DOHH2 (cell line): ENCODE measurements around the gene B4GALNT4.

Experiments used
- EZH2phosphoT487 ChIP-seq: fragments of 200-600 bp; sonication (generic); IDR thresholded peaks from 2 replicates; pipeline ENCODE4 v1.6.1; 2017; ENCODE audit warnings: borderline replicate concordance, mild to moderate bottlenecking, antibody characterized with exemption, low read length, moderate library complexity, mixed read lengths
- TF ChIP-seq, protein P1 (sequence below): fragments of 200-600 bp; sonication (generic); IDR thresholded peaks from one replicate; pipeline ENCODE4 v1.5.1; 2014; ENCODE audit warnings: antibody characterized with exemption, mild to moderate bottlenecking, low read depth, low read length; ENCODE audit not compliant: poor library complexity, severe bottlenecking

DNA sequence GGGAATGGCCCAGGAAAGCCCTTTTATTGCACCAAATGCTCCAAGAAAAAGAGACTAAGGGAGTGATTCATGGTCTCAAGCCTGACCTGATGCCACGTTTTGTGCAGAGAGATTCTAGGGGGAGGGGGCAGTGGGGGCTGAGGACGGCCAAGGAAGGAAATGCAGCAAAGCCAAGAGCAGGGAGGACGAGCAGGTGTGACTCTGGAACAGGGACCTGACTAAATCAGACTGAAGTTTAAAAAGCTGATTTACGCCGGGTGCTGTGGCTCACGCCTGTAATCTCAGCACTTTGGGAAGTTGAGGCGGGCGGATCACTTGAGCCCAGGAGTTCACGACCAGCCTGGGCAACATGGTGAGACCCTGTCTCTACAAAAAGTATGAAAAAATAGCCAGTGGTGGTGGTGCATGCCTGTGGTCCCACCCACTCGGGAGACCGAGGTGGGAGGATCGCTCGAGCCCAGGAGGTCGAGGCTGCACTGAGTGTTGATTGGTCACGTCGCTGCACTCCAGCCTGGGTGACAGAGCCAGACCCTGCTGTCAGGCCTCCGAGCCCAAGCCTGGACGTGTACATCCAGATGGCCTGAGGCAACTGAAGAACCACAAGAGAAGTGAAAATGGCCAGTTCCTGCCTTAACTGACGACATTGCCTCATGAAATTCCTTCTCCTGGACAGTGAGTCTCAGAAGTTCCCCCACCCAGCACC lies 37.8 kb upstream of the B4GALNT4 start:
- TF ChIP-seq, protein P1, sequence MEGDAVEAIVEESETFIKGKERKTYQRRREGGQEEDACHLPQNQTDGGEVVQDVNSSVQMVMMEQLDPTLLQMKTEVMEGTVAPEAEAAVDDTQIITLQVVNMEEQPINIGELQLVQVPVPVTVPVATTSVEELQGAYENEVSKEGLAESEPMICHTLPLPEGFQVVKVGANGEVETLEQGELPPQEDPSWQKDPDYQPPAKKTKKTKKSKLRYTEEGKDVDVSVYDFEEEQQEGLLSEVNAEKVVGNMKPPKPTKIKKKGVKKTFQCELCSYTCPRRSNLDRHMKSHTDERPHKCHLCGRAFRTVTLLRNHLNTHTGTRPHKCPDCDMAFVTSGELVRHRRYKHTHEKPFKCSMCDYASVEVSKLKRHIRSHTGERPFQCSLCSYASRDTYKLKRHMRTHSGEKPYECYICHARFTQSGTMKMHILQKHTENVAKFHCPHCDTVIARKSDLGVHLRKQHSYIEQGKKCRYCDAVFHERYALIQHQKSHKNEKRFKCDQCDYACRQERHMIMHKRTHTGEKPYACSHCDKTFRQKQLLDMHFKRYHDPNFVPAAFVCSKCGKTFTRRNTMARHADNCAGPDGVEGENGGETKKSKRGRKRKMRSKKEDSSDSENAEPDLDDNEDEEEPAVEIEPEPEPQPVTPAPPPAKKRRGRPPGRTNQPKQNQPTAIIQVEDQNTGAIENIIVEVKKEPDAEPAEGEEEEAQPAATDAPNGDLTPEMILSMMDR = no peak
- TF ChIP-seq EZH2phosphoT487 = no peak
